SW480 (cell line): Measurements from ENCODE around the gene SPECC1L.
A peak's percentile ranks its signal among the peaks of the same experiment; 100 is the strongest.

Experiments used
- DNase-seq: peaks from one replicate; pipeline ENCODE4 v3.0.0-alpha.2; 2016; ENCODE audit warnings: low spot score

The SPECC1L gene

DNA sequence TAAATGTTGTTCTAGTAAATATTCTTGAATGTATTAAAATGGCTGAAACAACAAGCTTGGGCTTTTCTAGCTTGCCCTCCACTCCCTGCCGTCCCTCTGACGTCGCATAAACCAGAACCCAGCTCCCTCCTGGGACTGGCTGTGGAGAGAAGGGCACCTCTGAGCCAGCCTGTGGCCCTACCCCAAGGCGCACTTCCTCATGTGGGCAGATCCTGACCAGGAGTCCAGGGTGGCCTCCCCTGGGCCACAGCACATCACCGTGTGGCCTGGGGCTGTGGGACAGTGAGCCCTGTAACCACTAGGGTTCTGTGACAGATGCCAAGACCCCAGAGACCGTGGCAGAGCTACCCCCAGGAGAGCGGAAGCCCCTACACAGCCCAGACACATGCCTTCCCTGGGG is 146.6 kb downstream of the SPECC1L start:
- DNase-seq, result no peak

DNA sequence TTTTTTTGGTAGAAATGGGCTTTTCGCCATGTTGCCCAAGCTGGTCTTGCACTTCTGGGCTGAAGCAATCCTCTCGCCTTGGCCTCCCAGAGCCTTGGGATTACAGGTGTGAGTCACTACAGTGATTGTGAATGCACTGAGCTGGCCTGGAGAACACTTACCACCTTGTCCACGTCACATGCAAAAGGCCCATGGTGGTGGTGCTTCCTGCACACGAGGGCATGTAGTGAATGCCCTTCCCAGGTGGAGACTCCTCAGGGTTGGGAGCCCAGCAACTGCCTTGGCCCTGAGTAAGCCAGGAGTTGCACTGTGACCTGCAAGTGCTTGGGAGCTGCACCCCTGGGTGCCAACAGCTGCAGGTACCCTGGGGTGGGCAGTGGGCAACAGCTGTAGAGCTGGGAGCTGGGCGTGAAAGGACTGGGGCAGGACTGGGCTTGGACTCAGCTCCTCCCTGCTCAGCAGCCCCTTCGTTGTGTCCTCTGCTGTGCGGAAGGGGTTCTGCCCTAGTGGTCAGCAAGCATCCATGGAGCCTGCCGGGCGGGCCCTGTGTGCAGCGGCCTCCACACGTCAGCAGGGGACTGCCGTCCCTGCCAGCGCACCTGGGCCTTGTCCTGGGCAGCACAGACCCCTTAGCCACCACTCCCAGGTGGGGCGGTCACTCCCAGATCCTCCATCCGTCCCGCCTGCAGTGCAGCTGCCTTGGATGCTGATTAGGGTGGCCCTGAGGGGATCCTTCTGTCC is 147.4 kb downstream of the SPECC1L start:
- DNase-seq, result no peak

DNA sequence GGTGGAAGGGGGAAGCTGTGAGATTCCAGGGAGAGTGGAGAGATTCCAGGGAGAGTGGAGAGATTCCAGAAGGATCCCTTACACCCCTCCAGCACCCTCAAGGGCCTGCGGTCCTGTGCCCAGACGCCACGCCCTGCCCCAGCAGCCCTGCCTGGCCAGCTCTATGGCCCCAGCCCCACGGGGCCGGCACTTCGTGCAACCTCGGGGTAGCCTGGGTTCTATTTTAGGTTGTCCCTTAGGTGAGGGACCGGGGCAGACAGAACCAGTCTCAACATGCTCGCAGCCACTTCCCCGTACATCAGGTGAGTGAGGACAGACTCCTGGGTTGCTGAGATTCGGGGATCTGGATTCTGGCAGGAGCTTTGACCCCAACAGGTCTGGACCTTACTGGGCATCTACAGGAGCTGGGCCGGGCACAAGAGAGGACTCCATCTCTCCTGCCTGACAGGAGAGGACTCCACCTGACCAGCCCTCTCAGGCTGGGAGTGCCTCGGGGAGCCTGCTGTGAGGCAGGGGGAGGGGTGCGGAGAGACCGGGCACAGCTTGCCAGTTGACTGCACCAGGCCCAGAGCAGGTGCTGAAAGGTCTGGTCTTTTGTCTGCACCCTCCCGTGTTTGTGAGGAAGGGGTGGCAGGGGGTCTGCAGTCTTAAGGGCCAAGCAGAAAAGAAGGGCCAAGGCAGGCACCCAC is 148.3 kb downstream of the SPECC1L start:
- DNase-seq, result no peak

DNA sequence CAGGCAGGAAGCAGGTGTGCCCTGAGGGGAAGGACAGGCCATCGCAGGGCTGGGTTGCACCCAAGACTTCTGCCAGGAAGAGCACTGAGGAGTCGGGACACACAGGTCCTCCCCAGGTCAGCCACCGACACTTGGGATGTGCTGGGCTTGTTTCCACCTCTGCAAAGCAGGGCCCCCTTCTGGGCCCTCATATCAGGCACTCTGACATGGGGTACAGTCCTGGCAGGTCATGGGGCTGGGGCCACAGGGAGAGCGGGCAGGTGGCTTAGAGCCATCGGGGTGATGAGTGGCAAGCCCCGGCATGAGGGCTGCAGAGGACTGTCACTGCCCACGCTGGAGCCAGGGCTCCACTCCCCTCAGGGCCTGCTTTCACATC is 148.8 kb downstream of the SPECC1L start:
- DNase-seq, result no peak

DNA sequence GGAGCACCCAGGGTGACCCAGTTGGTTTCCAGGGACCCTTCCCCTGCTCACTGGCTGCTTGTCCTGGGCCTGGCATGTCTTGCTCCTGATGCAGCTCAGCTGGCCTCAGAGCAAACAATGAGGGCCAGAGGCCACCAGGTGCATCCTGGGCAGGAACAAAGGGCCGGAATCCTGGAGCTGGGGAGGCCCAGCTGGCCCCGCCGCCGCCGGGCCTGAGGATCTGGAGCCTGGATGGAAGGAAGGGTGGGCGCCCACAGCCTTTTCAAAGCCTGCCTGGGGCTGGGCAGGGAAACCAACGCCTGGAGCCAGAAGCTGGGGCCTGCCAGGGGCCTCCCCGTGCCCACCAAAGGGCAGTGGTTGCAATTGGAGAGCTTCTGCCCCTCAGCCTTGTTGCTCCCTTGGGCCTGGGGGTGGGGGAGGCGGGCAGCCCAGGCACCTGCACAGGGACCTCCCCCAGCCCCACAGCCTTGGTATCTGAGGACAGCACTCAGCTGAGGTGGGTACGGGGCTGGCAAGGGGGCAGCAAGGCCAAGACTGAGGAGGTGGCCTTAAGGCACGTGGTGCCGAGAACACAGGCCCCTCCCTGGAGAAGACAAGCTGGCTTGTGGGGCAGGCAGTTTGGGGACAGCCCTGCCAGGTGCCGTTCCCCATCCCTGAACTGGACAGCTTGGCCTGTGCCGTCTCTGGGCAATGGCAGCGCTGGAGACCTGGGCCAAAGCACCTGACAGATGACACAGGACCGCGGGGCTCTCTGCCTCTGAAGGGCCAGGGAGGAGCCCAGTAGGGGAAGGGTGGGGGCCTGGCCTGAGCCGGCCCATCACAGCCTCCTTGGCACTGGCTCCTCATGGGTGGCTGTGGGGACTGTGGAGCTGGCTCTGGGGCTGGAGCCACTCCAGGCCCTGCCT is 149.7 kb downstream of the SPECC1L start:
- DNase-seq, result no peak

DNA sequence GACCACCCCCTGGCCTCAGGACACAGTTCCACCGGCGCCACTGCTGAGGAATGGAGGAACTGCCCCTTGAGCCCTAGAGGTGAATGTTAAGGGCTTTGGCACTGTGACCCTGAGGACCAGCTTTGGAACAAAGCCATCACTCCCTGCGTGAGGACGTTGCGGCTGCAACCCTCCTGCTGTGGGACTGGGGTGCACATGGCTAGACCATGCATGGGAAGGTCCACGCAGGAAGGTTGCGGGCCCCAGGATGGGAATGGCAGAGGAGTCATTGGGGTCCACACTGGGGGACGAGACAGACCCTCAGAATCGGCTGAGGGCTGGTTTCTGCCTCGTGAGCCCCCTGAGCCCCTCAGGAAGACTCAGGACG is 150.3 kb downstream of the SPECC1L start:
- no peak for DNase-seq

DNA sequence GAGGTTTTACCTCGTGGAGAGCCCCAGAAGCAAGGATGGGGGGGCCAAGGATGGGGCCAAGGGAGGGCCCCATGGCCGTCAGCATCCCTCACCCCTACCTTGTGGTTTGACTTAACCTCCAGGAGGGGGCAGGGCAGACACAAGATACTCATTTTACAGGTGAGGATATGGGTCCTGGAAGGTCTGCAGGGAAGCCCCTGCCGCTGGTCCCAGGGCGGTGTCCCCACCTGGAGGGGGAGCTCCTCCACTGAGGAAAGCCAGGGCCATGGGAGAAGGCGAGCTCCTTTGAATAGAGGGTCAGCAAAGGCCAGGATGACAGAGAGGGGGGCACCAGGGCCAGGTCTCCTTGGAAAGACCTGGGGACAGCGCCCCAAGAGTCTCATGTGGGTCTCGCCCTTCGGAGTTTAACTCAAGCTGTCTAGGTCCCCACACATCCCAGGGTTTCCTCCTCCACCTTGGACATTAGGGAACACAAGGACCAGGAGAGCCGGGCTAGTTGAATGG is 150.8 kb downstream of the SPECC1L start:
- DNase-seq, result peak; percentile 17

DNA sequence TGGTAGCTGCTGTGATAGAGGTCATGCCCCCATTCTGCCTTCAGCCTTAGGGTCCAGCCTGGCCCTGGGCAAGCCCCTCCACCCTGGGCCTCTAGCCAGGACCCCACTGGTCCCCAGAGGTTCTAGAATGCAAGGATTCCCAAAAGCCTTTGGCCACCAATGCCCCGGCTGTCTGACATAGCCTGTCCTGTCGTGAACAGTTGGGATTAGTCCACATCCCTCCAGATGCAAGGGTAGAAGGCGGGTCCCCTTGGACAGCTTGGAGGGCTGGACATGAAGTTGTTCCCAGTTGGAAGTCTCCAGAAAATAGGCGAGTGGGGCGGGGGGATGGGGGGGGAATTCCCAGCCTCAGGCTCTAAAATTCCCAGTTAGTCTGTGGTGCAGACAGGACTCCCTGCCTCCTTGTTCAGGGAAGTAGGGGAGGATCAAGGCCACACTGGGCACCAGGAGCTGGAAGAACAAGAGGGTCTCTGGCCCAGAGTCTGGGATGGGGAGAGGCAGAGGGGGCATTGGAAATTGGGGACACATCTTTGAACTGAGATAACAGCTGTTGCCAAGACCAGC is 151.6 kb downstream of the SPECC1L start:
- DNase-seq, result no peak

DNA sequence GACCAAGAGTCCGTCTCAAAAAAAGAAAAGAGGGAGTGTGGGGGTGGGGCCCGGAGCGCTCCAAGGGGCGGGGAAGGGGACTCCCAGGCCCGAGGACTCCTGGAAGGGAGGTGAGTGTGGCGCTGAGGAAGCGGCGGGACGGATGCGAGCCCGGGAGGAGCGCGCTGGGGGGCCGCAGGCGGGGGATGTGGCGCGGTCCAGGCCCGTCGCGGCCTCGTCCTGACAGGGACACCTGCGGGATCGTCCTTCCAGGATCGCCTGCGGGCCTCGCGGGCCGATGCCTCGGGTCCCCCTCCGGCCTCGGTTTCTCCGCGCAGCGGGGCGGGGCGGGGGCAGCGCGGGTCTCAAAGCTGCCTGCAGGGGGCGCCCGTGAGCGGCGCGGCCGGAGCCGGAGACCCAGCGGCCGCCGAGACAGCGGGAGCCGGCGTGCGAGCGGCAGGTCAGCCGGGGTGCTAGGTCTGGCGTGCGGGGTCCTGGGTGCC is 152.9 kb downstream of the SPECC1L start:
- DNase-seq, result no peak

DNA sequence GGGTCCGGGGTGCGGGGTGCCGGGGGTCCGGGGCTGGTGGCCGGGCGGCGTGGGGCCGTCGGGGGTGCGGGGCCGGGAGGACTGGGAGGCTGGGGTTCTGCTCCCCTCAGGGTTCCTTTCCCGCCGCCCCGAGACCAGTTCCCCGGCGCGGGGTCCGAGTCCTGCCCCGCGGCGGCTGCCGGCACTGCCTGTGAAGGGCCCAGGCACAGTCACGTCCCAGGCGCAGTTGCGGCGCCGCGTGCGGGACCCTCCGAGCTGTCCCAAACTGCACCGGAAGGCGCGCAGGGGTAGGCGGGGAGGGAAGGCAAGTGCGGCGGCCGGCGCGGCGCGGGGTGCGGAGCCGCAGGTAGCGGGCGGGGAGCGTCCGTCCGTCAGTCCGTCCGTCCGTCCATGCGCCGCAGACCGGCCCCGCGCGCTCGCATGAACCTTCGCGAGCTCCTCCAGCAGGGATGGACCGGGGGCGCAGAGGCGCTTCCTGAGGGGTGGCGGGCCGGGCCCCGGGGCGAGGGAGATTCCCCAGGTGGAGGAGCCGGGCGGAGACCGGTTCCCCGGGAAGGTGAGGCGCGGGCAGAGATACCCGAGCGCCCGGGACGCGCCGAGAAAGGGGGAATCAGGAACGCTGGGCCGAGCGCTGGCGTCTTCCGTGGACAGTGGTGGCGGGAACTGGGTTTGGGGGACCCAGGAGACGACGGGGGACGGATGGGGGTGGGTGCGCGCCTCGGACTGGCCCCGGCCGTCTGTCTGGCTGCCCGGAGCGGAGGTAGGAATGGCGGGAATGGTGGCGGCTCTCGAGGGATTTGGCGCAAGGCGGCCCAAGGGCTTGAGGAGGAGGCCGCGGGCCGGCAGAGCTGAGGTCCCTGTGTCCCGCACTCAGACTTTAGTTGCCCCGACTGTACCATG is 153.6 kb downstream of the SPECC1L start:
- no peak for DNase-seq

DNA sequence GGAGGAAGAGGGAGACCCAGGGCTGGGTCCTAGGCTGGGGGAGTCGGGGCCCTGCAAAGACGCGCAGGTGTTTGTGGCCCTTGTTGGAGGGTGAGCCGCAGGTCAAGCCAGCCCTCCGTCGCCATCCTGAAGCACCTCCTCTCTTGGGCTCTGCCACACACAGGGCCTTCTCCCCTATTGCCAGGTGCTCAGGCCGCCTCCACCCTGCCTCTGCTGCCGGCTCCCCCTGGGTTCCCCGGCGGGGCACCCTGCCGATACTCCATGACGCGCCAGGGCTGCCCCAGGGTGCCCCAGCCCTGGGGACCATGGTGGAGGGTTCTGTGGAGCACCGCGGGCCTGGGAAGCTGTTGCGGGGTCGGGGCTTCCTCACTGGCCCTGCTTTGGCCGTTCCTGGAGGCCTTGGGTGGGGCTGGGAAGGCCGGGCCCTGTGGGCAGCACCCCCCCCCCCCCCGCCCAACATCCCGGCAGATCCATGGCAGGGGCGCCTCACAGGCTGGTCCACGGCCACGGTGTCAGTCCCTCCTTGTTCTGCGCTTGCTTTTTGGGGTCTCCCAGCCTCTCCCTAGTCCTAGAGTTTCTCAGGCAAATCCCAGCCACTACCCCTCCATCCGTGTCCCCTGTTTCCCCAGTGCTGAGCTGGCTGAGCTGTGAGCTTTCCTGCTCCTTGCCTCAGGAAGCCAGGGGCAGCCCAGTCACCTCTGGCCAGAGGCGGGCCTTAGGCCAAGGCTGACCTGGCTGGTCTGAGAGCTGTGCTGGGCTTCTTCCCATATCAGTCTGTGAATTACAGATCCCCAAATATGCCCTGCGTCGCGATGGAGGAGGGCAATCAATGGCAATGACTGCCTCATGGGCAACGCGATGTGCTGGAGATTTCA is 154.5 kb downstream of the SPECC1L start:
- no peak for DNase-seq

DNA sequence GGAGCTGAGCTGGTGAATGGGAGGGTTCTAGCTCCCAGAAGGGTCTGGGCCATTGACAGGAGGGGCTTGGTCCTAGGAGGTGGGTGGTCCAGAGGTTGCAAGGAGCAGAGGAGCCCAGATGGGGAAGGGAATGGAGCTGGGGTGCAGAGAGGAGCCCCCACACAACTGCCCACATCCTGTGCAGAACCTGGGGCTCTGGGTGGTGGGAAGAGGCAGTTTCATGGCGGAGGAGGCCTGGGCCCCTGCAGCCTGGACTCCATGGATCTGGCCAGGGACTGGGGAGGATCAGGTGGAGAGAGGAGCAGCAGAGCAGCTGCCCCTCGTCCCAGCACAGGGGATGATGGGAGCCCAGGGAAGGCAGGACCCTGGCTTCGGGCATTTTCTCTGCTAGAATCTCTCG is 155.8 kb downstream of the SPECC1L start:
- DNase-seq, result no peak

DNA sequence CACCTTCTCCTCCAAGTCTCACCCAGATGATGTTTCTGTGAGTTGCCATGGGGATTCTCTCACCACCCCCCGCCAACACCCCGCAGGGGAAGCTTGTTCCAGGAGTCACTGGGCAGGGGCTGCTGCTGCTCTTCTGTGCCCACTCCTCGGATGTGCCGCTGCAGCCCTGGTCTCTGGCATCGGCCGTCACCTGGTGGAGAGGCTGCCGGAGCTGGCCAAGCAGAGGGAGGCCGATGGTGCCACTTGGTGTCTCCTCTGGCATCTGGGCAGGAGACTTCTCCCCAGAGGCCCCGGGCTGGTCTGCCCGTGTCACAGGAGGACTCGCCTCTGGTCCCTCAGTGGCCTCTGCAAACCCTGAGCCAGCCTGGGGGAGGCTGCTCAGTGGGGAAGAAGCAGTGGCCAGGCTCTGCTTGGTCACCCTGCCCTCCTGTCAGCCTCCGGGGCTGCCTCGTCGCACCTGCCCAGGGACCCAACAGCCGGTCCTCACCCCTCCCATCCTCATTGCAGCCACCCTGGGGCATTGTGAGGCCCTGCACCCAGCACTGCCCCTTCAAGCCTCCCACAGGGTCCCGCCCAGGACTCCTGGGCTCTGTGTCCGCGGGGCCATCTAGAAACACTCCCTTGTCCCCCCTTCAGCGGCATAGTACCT is 156.3 kb downstream of the SPECC1L start:
- DNase-seq, result no peak

DNA sequence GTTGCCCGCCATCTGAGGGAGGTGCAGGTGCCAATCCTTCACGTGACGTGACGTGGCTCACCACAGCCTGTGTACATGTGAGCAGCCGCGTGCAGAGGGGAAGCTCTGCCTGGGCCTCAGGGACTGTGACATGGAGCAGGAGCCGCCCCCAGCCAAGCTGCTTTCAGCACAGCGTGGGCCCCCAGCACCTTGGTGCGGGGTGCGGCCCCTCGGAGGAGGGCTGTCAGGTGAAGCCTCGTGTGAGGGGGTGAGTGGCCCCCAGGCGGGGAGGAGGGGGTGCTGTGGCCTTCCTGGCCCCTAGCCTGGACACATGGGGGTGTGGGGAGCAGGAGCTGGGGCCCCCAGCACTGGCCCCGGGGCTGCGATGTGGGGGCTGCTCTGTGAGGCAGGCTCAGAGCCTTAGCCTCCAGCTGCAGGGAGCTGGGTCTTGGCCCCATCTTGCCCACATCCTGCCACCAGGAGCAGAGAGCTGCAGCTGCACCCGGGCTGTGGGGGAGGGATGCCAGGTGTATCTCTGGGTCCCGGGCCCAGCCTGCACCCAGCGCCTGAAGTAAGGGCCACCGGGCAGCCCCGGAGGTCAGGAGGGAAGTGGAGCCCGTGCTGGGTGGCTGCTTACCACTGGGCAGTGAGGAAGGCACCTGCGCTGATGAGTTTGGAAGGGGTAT is 157.0 kb downstream of the SPECC1L start, which contains the start of gene ADORA2A:
TSS of gene ADORA2A (plus strand) at position 100 of the 665 bp plus-strand sequence. CDS start 5,806 bp downstream, outside the sequence.
- no peak for DNase-seq

DNA sequence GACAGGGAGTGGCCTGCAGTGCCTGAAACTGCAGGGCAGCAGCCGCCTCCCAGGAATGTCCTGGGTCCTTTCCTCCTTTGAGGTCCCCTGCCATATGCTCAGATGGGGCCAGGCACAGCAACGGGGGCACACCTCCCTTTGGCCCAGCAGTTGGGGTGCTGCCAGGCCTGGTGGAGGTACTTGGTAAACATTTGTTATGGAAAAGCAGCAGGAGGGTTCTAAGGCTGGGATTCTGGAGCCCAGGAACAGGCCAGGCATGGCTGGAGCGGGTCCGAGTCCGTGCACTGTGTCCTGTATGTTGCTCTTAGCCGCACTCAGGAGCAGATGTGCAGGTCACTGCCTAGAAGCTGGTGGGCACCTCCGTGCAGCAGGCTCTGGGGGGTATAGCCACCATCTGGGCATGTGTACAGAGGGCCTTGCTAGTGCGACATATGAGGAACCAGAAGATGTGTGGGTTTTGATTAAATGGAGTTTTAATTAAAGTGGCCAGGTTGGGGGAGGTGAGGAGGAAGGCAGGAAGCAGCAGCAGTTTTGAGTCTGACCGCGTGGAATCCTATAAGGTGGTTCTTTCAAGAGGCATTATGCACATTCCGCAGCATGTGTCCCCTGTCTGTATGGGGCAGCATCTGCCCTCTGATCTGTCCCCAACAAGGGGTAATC is 158.2 kb downstream of the SPECC1L start:
- DNase-seq, result no peak

DNA sequence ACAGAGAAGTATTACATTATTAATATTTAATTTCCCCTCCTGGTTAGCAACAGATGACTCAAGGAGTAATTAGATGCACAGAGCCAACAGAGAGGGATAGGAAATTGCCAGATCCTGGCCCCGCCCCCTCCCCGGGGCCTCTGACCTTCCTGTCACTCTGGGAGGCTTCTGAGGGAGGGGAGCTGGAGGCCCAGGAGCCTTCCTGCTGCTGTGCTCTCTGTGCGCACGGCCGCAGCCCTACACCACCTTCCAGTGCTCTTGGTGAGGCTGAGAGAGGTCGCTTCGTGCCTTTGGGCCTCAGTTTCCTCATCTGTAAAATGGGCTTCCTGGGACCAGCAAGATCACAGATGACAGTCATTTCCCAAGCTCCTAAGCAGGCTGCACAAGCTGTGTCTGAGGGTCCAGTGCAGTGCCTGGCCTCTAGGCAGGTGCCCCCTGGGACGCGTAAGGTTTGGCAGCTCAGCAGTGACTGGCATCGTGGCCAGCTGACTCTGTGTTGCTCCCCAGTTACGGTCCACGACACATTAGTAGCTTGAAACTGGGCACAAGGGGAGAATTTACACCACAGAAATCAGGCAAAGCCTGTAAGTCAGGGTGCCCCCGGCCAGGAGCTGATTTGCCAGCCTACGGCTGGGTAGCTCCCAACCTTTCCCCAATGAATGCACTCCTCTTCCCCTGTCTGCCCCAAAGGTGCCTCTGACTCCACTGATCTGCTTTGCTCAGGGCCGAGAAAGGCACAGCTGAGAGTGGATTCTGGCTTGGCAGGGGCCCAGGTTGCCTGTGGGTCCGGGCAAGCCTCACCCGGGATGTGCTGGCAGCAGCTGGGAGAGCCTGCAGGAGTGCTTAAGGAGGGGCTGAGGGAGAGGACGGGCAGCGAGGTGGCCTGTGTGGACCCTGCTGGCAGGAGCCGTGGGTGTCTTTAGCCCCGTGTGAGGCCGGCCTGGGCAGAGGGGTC is 159.1 kb downstream of the SPECC1L start:
- no peak for DNase-seq
